Bronchial epithelial cell (primary cell): ENCODE data around the gene RNASE8. TPM values are rescaled to one million over a fixed set of nuclear protein-coding genes. Genes with fewer than 3 reads are reported as not detected.
A peak's percentile ranks its signal among the peaks of the same experiment; 100 is the strongest.

Source experiments
- DNase-seq: peaks from one replicate; pipeline ENCODE4 v3.0.0-alpha.2; 2010; ENCODE audit warnings: low read depth
- FAIRE-seq: peaks from 2 replicates; lab custom pipeline; 2011; peaks lifted over from hg19 to GRCh38; lab: Jason Lieb, UNC
- H3K27me3 ChIP-seq: 2 replicates; pipeline ENCODE4 v1.5.1; 2011; ENCODE audit warnings: low read length; ENCODE audit not compliant: control insufficient read depth, insufficient read depth
- H3K36me3 ChIP-seq: 2 replicates; pipeline ENCODE4 v1.5.1; 2011; ENCODE audit warnings: low read length; ENCODE audit not compliant: control insufficient read depth, insufficient read depth
- H3K4me3 ChIP-seq: 2 replicates; pipeline ENCODE4 v1.5.1; 2011; ENCODE audit warnings: mild to moderate bottlenecking, low read depth, low read length, control low read depth
- CTCF ChIP-seq: IDR thresholded peaks from 2 replicates; pipeline ENCODE4 v1.5.1; 2011; ENCODE audit warnings: mild to moderate bottlenecking, moderate library complexity, low read length, control low read depth, inconsistent platforms; ENCODE audit not compliant: insufficient read depth, severe bottlenecking
- total RNA-seq: library from RNA; depleted of rRNA; stranded (reverse); fragments of >200 nt; gene quantifications from 2 replicates; pipeline ENCODE4 v1.2.1, GENCODE V29; 2014

Gene RNASE8
- total RNA-seq, 1 donor from 2014 or later: not detected

GRCh38 chr14:21084396-21084795 lies 26.8 kb downstream of the RNASE8 start:
- H3K36me3 ChIP-seq: peaks cover 1% of the 10 kb centered on the region
- no peak for DNase-seq
- no peak for FAIRE-seq
- TF ChIP-seq CTCF: no peak
- no peak overlapping the region for H3K4me3 ChIP-seq
- H3K27me3 ChIP-seq: no peaks in the 10 kb centered on the region

- peak; percentile 58 for FAIRE-seq
- no peak overlapping the region for H3K4me3 ChIP-seq
- H3K27me3 ChIP-seq: no peaks in the 10 kb centered on the region
- H3K36me3 ChIP-seq: peaks cover 2% of the 10 kb centered on the region
- no peak for TF ChIP-seq CTCF
- peak; percentile 74 for DNase-seq
Observed at GRCh38 chr14:21084998-21085853, 27.6 kb downstream of the RNASE8 start.

- H3K4me3 ChIP-seq: no peak overlapping the region
- H3K27me3 ChIP-seq: no peaks in the 10 kb centered on the region
- peaks cover 11% of the 10 kb centered on the region for H3K36me3 ChIP-seq
- TF ChIP-seq CTCF: no peak
- FAIRE-seq (no peak), DNase-seq (no peak)
Observed at GRCh38 chr14:21086908-21087293, 29.3 kb downstream of the RNASE8 start.

GRCh38 chr14:21087294-21088091 lies 29.9 kb downstream of the RNASE8 start:
- FAIRE-seq (no peak), DNase-seq (peak; percentile 84)
- Histone ChIP-seq H3K27me3 (no peaks in the 10 kb centered on the region), H3K4me3 (no peak overlapping the region), H3K36me3 (peaks cover 15% of the 10 kb centered on the region)
- no peak for TF ChIP-seq CTCF

GRCh38 chr14:21088687-21089086 lies 31.1 kb downstream of the RNASE8 start:
- TF ChIP-seq CTCF: no peak
- Histone ChIP-seq H3K27me3 (no peaks in the 10 kb centered on the region), H3K4me3 (no peak overlapping the region), H3K36me3 (peaks cover 15% of the 10 kb centered on the region)
- peak; percentile 13 for FAIRE-seq
- no peak for DNase-seq
